ENCODE results near the gene ADCY7. TPM values are rescaled to one million over a fixed set of nuclear protein-coding genes. Genes with fewer than 3 reads are reported as not detected.

Gene ADCY7
- total RNA-seq, 1 experiment from 2014 or later: 39.3 TPM

GRCh38 chr16:50229149-50229726 is 37.1 kb upstream of the ADCY7 start:
- Histone ChIP-seq H3F3A (ENCODE audit: insufficient read depth, low read depth) (peaks cover 11% of the 10 kb centered on the region; the same call in 1 of the 2 replicates), H2AFZ (no peak overlapping the region), H3K4me1 (replicated peaks; ENCODE audit: insufficient read depth) (peaks cover 12% of the 10 kb centered on the region), H4K20me1 (ENCODE audit: insufficient read depth) (no peaks in the 10 kb centered on the region), H3K4me3 (no peak overlapping the region), H3K9me3 (ENCODE audit: insufficient read depth, low read depth) (no peaks in the 10 kb centered on the region), H3K4me2 (no peak overlapping the region), H3K27me3 (ENCODE audit: insufficient read depth, low read depth) (no peaks in the 10 kb centered on the region), H3K79me2 (ENCODE audit: low read depth) (no peaks in the 10 kb centered on the region), H3K27ac (no peak overlapping the region), H3K36me3 (ENCODE audit: low read depth) (peaks cover 4% of the 10 kb centered on the region; the same call in 1 of the 2 replicates), H3K9me2 (ENCODE audit: insufficient read depth) (no peaks in the 10 kb centered on the region)
- POLR2A ChIA-PET (ENCODE audit: unreplicated experiment): no interaction called here
- CTCF ChIA-PET: no interaction called here
- no peak for DNase-seq
- intact Hi-C loops (cut with micrococcal nuclease; ENCODE audit: unreplicated experiment): no loop called here
- TF ChIP-seq CTCF (conservative IDR thresholded peaks at IDR 0.05): no peak
- no peak for TF ChIP-seq EZH2 (IDR thresholded peaks at IDR 0.05; ENCODE audit: low read depth)
- BruUV-seq (replicated peaks): no TSS peak

- H3K4me3 ChIP-seq: no peak overlapping the region
- BruUV-seq (replicated peaks): no TSS peak
Measured at GRCh38 chr16:50234771-50235556, 31.4 kb upstream of the ADCY7 start.

GRCh38 chr16:50235581-50235980 is 30.8 kb upstream of the ADCY7 start:
- H3K27ac ChIP-seq: peak overlapping the region; percentile 53
- DNase-seq: peak; percentile 20 to 41
- H3K4me3 ChIP-seq: no peak overlapping the region
- CTCF ChIA-PET: no interaction called here
- POLR2A ChIA-PET (ENCODE audit: unreplicated experiment): interaction anchor here (0.5 to 0.8 kb wide), 2 partner anchors 10 to 18 kb away, joined by 3 read pairs; no protein-coding TSS in a partner anchor
- no peaks in the 10 kb centered on the region for H3K9me3 ChIP-seq (ENCODE audit: insufficient read depth, low read depth)
- peaks cover 27% of the 10 kb centered on the region for H3K4me1 ChIP-seq (replicated peaks; ENCODE audit: insufficient read depth)
- no peaks in the 10 kb centered on the region for H3K36me3 ChIP-seq (ENCODE audit: low read depth)
- H3K27me3 ChIP-seq (ENCODE audit: insufficient read depth, low read depth): no peaks in the 10 kb centered on the region
- intact Hi-C loops (cut with micrococcal nuclease; ENCODE audit: unreplicated experiment): no loop called here
- no TSS peak for BruUV-seq (replicated peaks)
- TF ChIP-seq CTCF (conservative IDR thresholded peaks at IDR 0.05) (no peak), EZH2 (IDR thresholded peaks at IDR 0.05; ENCODE audit: low read depth) (no peak)
- no peaks in the 10 kb centered on the region; the same call in 1 of the 2 replicates for H3K9me2 ChIP-seq (ENCODE audit: insufficient read depth)
- H4K20me1 ChIP-seq (ENCODE audit: insufficient read depth): no peaks in the 10 kb centered on the region
- no peak overlapping the region for H2AFZ ChIP-seq
- H3F3A ChIP-seq (ENCODE audit: insufficient read depth, low read depth): peaks cover 29% of the 10 kb centered on the region; the same call in 1 of the 2 replicates
- no peaks in the 10 kb centered on the region for H3K79me2 ChIP-seq (ENCODE audit: low read depth)
- peak overlapping the region; percentile 53 for H3K4me2 ChIP-seq

More at GRCh38 chr16:50234771-50235556, 31.4 kb upstream of the ADCY7 start:
- Histone ChIP-seq H3K4me2 (peak overlapping the region; percentile 53), H4K20me1 (ENCODE audit: insufficient read depth) (no peaks in the 10 kb centered on the region), H3F3A (ENCODE audit: insufficient read depth, low read depth) (peaks cover 29% of the 10 kb centered on the region; the same call in 1 of the 2 replicates), H3K9me2 (ENCODE audit: insufficient read depth) (no peaks in the 10 kb centered on the region; the same call in 1 of the 2 replicates), H3K79me2 (ENCODE audit: low read depth) (no peaks in the 10 kb centered on the region), H2AFZ (no peak overlapping the region), H3K27ac (peak overlapping the region; percentile 53), H3K27me3 (ENCODE audit: insufficient read depth, low read depth) (no peaks in the 10 kb centered on the region), H3K4me1 (replicated peaks; ENCODE audit: insufficient read depth) (peaks cover 27% of the 10 kb centered on the region), H3K36me3 (ENCODE audit: low read depth) (no peaks in the 10 kb centered on the region), H3K9me3 (ENCODE audit: insufficient read depth, low read depth) (no peaks in the 10 kb centered on the region)
- DNase-seq: peak in 1 of 2 experiments; percentile 61
- TF ChIP-seq EZH2 (IDR thresholded peaks at IDR 0.05; ENCODE audit: low read depth) (no peak), CTCF (conservative IDR thresholded peaks at IDR 0.05) (no peak)
- POLR2A ChIA-PET (ENCODE audit: unreplicated experiment): interaction anchor here (0.5 kb wide), 1 partner anchor 11 kb away, joined by 3 read pairs; no protein-coding TSS in a partner anchor
- intact Hi-C loops (cut with micrococcal nuclease; ENCODE audit: unreplicated experiment): no loop called here
- CTCF ChIA-PET: no interaction called here
